Lower lobe of right lung (tissue), 2 donors: Measurements from ENCODE around the gene CLEC2L. TPM values are rescaled to one million over a fixed set of nuclear protein-coding genes. Genes with fewer than 3 reads are reported as not detected.

Experiments used
- ATAC-seq, 2 donors: fragments of 200-7000 bp; cut with Tn5 transposase; one replicate each; pipeline ENCODE4 v1.9.1; 2020 to 2022; ENCODE audit warnings: mild to moderate bottlenecking in 2 of 2, moderate library complexity in 2 of 2
- DNase-seq: peaks from one replicate; pipeline ENCODE4 v3.0.0-alpha.2; 2020
- H3K27ac ChIP-seq: fragments of 200-600 bp; one replicate; pipeline ENCODE4 v1.8.0; 2022
- H3K27me3 ChIP-seq: fragments of 200-600 bp; one replicate; pipeline ENCODE4 v1.8.0; 2022; ENCODE audit warnings: low read depth
- H3K36me3 ChIP-seq: fragments of 200-600 bp; one replicate; pipeline ENCODE4 v1.8.0; 2022; ENCODE audit warnings: mild to moderate bottlenecking
- H3K4me1 ChIP-seq: fragments of 200-600 bp; one replicate; pipeline ENCODE4 v1.8.0; 2022
- H3K4me3 ChIP-seq: fragments of 200-600 bp; one replicate; pipeline ENCODE4 v1.8.0; 2022; ENCODE audit warnings: mild to moderate bottlenecking
- H3K9me3 ChIP-seq: fragments of 200-600 bp; one replicate; pipeline ENCODE4 v1.8.0; 2022
- intact Hi-C: fragments of 100-400 bp; cut with DNase I; formaldehyde crosslinking; loops from one replicate; pipeline ENCODE4 v1.11.0; 2022
- long read RNA-seq: library from polyadenylated mRNA; unstranded; transcript quantifications from one replicate; pipeline ENCODE4 v2.0.0, GENCODE V29; 2021
- total RNA-seq: library from RNA; stranded (reverse); fragmentation: NEBNext Ultra II Directional; extraction: Animal tissue kit (Norgen Biotek cat#: 25700); gene quantifications from one replicate; pipeline ENCODE4 v1.2.1, GENCODE V29; 2021
- TF ChIP-seq, protein P1 (sequence below): fragments of 200-600 bp; IDR thresholded peaks from one replicate; pipeline ENCODE4 v1.8.0; 2022; ENCODE audit warnings: antibody characterized with exemption, mild to moderate bottlenecking
- donor health status: DM: no; HTN: yes; CAD: no; lungs with severe emphysema.

The CLEC2L gene
- not detected for total RNA-seq
- long read RNA-seq = 0 reads

DNA sequence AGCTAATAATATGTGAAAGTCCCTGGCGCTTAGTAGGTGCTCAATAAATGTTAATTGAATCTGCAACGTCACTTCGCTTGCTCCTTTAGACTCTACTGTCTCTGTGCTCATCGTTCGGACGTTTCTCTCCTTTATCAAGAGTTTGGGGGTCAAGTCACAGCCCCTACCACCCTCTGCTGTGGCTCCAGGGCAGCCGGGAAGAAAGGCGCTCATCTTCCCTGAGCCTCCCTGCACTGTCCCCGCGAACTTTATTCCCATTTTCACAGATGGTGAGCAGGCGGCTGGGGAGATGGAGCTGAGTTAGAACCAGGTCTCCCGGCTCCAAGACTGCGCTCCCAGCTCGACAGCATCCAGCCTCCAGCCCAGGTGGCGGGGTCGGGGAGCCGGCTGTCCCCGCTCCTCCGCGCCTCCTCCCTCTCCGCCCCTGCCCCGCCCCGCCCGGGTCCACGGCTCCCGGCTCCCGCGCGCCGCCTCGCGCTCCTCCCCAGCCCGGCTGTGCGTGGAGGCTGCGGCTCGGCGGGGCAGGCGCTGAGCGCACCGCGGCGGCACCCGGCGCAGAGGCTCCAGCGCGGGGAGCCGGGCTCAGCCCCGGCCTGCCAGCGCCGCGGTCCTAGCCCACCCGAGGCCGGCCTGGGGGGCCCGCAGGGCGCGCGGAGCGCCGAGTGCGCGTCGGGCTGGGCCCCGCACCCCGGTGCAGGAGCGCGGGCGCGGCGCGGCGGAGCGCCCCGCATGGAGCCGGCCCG, at the start of gene CLEC2L:
Gene CLEC2L (plus strand): TSS at position 487 of the 743 bp plus-strand sequence. CDS start 243 bp downstream, at position 730.
- intact Hi-C loops = no loop called here
- H3K27me3 ChIP-seq = peaks cover 35% of the 10 kb centered on the region
- no peaks in the 10 kb centered on the region for H3K9me3 ChIP-seq
- H3K27ac ChIP-seq = no peak within 1 kb of the TSS
- no peak for DNase-seq
- H3K36me3 ChIP-seq = no peaks in the 10 kb centered on the region
- TF ChIP-seq, protein P1, sequence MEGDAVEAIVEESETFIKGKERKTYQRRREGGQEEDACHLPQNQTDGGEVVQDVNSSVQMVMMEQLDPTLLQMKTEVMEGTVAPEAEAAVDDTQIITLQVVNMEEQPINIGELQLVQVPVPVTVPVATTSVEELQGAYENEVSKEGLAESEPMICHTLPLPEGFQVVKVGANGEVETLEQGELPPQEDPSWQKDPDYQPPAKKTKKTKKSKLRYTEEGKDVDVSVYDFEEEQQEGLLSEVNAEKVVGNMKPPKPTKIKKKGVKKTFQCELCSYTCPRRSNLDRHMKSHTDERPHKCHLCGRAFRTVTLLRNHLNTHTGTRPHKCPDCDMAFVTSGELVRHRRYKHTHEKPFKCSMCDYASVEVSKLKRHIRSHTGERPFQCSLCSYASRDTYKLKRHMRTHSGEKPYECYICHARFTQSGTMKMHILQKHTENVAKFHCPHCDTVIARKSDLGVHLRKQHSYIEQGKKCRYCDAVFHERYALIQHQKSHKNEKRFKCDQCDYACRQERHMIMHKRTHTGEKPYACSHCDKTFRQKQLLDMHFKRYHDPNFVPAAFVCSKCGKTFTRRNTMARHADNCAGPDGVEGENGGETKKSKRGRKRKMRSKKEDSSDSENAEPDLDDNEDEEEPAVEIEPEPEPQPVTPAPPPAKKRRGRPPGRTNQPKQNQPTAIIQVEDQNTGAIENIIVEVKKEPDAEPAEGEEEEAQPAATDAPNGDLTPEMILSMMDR = no peak
- peaks cover 6% of the 10 kb centered on the region for H3K4me1 ChIP-seq
- ATAC-seq = peak; percentile 44 to 48
- H3K4me3 ChIP-seq = no peak within 1 kb of the TSS

DNA sequence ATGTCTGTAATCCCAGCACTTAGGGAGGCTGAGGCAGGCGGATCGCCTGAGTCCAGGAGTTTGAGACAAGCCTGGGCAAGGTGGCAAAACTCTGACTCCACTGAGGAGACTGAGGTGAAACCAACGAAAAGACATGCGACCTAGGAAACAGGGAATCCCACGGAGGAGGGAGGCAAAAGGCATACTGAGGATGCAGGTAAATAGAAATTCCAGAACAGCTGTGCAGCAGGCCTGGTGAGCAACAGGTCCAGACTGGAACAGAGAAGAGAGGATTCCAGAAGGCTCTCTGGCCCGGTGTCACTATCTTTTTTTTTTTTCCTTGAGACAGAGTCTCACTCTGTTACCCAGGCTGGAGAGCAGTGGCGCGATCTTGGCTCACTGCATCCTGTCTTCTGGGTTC, 47.3 kb upstream of the CLEC2L start:
- TF ChIP-seq, protein P1 = no peak
- Histone ChIP-seq H3K27me3 (peaks cover 2% of the 10 kb centered on the region), H3K9me3 (no peaks in the 10 kb centered on the region), H3K4me3 (no peak overlapping the region), H3K36me3 (no peaks in the 10 kb centered on the region), H3K4me1 (no peaks in the 10 kb centered on the region), H3K27ac (no peak overlapping the region)
- intact Hi-C loops = no loop called here
- DNase-seq (no peak), ATAC-seq (no peak)

DNA sequence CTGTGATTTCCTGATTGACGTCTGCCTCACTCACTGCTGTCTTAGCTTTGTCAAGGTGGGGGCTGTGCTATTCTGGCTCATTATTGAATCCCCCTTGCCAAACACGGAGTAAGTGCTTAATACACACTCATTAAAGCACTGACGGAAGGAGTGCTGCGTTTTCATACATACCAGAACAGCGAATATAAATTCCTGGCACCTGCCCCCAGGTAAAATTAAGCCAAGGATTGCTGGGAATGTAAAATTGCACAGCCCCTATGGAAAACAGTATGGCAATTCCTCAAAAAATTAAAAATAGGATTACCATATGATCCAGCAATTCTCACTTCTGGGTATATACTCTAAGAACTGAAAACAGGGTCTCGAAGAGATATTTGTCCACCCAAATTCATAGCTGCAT, 46.6 kb upstream of the CLEC2L start:
- TF ChIP-seq, protein P1 = no peak
- intact Hi-C loops = no loop called here

DNA sequence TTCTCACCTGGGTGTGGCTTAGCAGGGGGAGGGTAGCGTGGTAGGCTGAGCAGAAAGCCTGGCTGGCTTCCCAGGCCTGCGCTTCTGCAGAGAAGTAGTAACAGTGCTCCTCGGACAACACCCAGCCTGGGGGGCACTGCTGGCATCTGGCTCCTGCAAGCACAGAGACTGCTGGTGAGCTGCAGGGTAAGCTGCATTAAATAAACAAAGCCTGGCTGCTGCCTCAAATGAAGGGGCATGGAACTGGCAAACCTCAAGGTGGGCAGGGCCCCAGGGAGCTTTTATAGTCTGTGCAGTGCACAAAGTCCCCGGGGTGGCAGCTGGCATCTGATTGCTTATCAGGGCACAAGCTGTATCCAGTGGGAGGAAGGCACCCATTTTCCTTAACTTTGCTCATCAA, 43.9 kb upstream of the CLEC2L start:
- Histone ChIP-seq H3K4me3 (no peak overlapping the region), H3K27ac (no peak overlapping the region), H3K27me3 (peaks cover 32% of the 10 kb centered on the region), H3K4me1 (peaks cover 17% of the 10 kb centered on the region), H3K36me3 (no peaks in the 10 kb centered on the region), H3K9me3 (no peaks in the 10 kb centered on the region)
- intact Hi-C loops = no loop called here
- TF ChIP-seq, protein P1 = no peak
- DNase-seq = no peak
- no peak for ATAC-seq

More for the DNA sequence above, 46.6 kb upstream of the CLEC2L start:
- ATAC-seq = no peak
- Histone ChIP-seq H3K4me1 (no peaks in the 10 kb centered on the region), H3K27ac (no peak overlapping the region), H3K27me3 (peaks cover 7% of the 10 kb centered on the region), H3K4me3 (no peak overlapping the region), H3K9me3 (no peaks in the 10 kb centered on the region), H3K36me3 (no peaks in the 10 kb centered on the region)
- no peak for DNase-seq

DNA sequence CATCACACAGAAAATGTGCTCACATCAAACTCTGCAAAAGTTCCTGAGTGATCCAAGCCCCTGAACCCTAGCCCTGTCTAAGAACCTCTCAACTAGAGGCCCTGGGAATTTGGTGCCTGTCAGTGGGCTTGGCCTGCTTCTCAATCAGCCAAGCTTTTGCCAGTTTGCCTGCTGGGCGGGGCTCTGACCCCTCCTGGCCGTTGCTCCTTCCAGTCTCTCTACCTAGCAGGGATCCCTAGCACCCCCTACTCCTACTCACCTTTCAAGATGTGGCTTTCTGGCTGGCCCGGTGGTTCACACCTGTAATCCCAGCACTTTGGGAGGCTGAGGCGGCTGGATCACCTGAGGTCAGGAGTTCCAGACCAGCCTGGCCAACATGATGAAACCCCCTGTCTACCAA, 42.1 kb upstream of the CLEC2L start:
- H3K36me3 ChIP-seq = no peaks in the 10 kb centered on the region

More for the DNA sequence above, 42.1 kb upstream of the CLEC2L start:
- Histone ChIP-seq H3K4me1 (peaks cover 17% of the 10 kb centered on the region), H3K9me3 (no peaks in the 10 kb centered on the region), H3K27ac (no peak overlapping the region), H3K27me3 (peaks cover 35% of the 10 kb centered on the region), H3K4me3 (no peak overlapping the region)
- TF ChIP-seq, protein P1 = no peak
- DNase-seq (no peak), ATAC-seq (no peak)
- intact Hi-C loops = no loop called here
